ENCODE data around the gene DDRGK1.

Gene DDRGK1

GRCh38 chr20:3141757-3142156 lies 62.7 kb downstream of the DDRGK1 start:
- TF ChIP-seq YY1 (IDR thresholded peaks at IDR 0.05; ENCODE audit: insufficient read depth, insufficient read length) (no peak), ZNF274 (IDR thresholded peaks at IDR 0.05; ENCODE audit: low read depth, low read length) (no peak), SUZ12 (IDR thresholded peaks at IDR 0.05; ENCODE audit: extremely low read depth, insufficient read depth, insufficient read length) (no peak)
- Histone ChIP-seq H3K27me3 (ENCODE audit: insufficient read depth, insufficient read length) (no peaks in the 10 kb centered on the region), H3K36me3 (ENCODE audit: insufficient read depth, insufficient read length, low read length) (peaks cover 4% of the 10 kb centered on the region), H3K4me1 (ENCODE audit: insufficient read depth, insufficient read length) (no peaks in the 10 kb centered on the region), H3K9ac (ENCODE audit: insufficient read length, low read depth) (no peak overlapping the region), H3K4me3 (ENCODE audit: insufficient read length, low read depth) (no peak overlapping the region), H3K9me3 (ENCODE audit: insufficient read depth, low read length) (no peaks in the 10 kb centered on the region)
- no peak for DNase-seq (ENCODE audit: low read depth, low spot score)
